HEK293T (cell line): ENCODE measurements around the gene SLC35E4.
A peak's percentile ranks its signal among the peaks of the same experiment; 100 is the strongest.

Source experiments
- FOXA1 ChIP-seq: fragments of 450-650 bp; IDR thresholded peaks from 2 replicates; pipeline ENCODE4 v1.6.1; 2016; ENCODE audit warnings: mild to moderate bottlenecking
- FOXK2 ChIP-seq: fragments of 450-650 bp; IDR thresholded peaks from 2 replicates; pipeline ENCODE4 v1.6.1; 2016; ENCODE audit warnings: mild to moderate bottlenecking
- PKNOX1 ChIP-seq: fragments of 450-650 bp; IDR thresholded peaks from 2 replicates; pipeline ENCODE4 v1.6.1; 2016
- SP1 ChIP-seq: fragments of 450-650 bp; IDR thresholded peaks from 2 replicates; pipeline ENCODE4 v1.6.1; 2017
- SUZ12 ChIP-seq: fragments of 450-650 bp; IDR thresholded peaks from 2 replicates; pipeline ENCODE4 v1.6.1; 2016; ENCODE audit warnings: mild to moderate bottlenecking

GRCh38 chr22:30655532-30655931 lies 20.0 kb downstream of the SLC35E4 start:
- TF ChIP-seq FOXA1 (no peak), FOXK2 (no peak), SUZ12 (no peak), PKNOX1 (peak; percentile 60; the same call in 1 of the 2 replicates), SP1 (no peak)
